Psoas muscle (tissue), 8 donors: Measurements from ENCODE around the gene MICU1. TPM values are rescaled to one million over a fixed set of nuclear protein-coding genes. Genes with fewer than 3 reads are reported as not detected.

Experiments
- ATAC-seq, 4 donors: fragments of 200-7000 bp; cut with Tn5 transposase; one replicate each; pipeline ENCODE4 v1.9.1; 2020; ENCODE audit warnings: moderate library complexity in 3 of 4, mild to moderate bottlenecking in 2 of 4
- DNase-seq, 2 donors: peaks; one replicate each; pipeline ENCODE4 v3.0.0-alpha.2; 2020
- H3K27ac ChIP-seq: fragments of 200-600 bp; one replicate; pipeline ENCODE4 v1.8.0; 2022
- H3K27me3 ChIP-seq, 3 donors: fragments of 200-600 bp in 1 of 3; one replicate each; pipeline versions ENCODE4 v1.6.1 to v1.8.0; 2013 to 2022; ENCODE audit warnings: low read length in 2 of 3, mild to moderate bottlenecking in 2 of 3, moderate library complexity in 1 of 3; ENCODE audit not compliant: insufficient read depth in 3 of 3
- H3K36me3 ChIP-seq, 2 donors: fragments of 200-600 bp in 1 of 2; one replicate each; pipeline versions ENCODE4 v1.6.1 to v1.8.0; 2013 to 2022; ENCODE audit warnings: low read depth in 1 of 2, mild to moderate bottlenecking in 1 of 2, moderate library complexity in 1 of 2; ENCODE audit not compliant: insufficient read depth in 1 of 2
- H3K4me1 ChIP-seq: fragments of 200-600 bp; one replicate; pipeline ENCODE4 v1.8.0; 2022
- H3K4me3 ChIP-seq: fragments of 200-600 bp; one replicate; pipeline ENCODE4 v1.8.0; 2022; ENCODE audit warnings: mild to moderate bottlenecking
- H3K9me3 ChIP-seq: fragments of 200-600 bp; one replicate; pipeline ENCODE4 v1.8.0; 2022
- CTCF ChIP-seq: fragments of 200-600 bp; IDR thresholded peaks from one replicate; pipeline ENCODE4 v1.8.0; 2022; ENCODE audit warnings: antibody characterized with exemption
- WGBS, 3 donors: extraction: QIAGEN DNeasy Blood & Tissue Kit; methylation state at CpG; one replicate each; pipeline versions ENCODE4 v1.1.6 to v1.1.7; 2013; 5-methylcytosine and 5-hydroxymethylcytosine counted together
- intact Hi-C, 2 donors: fragments of 100-400 bp; cut with DNase I; formaldehyde crosslinking; loops; one replicate each; pipeline versions ENCODE4 v1.11.0 to v1.14.2; 2022
- polyA plus RNA-seq, 3 donors: library from polyadenylated mRNA; stranded (reverse); fragments of 200-250 nt; gene quantifications; one replicate each; pipeline ENCODE4 v1.2.3, GENCODE V29; 2013
- total RNA-seq, 4 donors: library from RNA; stranded (reverse); fragmentation: NEBNext Ultra II Directional in 2 of 4; extraction: Animal tissue kit (Norgen Biotek cat#: 25700) in 2 of 4; gene quantifications; one replicate each; pipeline versions ENCODE4 v1.2.1 to v1.2.4, GENCODE V29; 2021 to 2023
- donor health status: healthy with polysubstance abuse.
- donor health status: DM: no; HTN: no; CAD: no; lungs with moderate emphysema.
- donor health status: Bipolar disorder and iron deficiency.
- donor health status: healthy.
- donor health status: DM: yes; HTN: yes; CAD: no.
- donor health status: DM: no; HTN: no; CAD: no.
- donor health status: DM: no; HTN: no; CAD: no.
- donor health status: DM: yes; HTN: yes; CAD: no.

MICU1 gene
- total and polyA plus RNA-seq, 7 donors, result 31.0 to 57.8 (median 37.3) TPM

DNA sequence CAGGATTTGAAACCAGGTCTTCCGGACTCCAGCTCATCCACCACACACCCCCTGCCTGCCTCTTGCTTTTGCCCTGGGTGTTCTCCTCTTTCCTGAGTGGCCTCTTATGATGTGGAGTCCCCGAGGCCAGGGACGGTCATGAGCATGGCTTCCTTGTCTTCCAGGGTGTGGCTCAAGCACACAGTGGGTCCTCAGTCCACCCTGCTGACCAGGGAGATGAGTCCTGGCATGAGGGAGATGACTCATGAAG lies 303.9 kb downstream of the MICU1 start:
- ATAC-seq (no peak), DNase-seq (no peak)
- peaks cover 43% of the 10 kb centered on the region for H3K4me1 ChIP-seq
- intact Hi-C loops, result loop anchor here in 1 of 2 donors (5.0 kb wide), 1 partner anchor 50 kb away; the partner anchor contains the start of gene DDIT4
- no peaks in the 10 kb centered on the region for H3K36me3 ChIP-seq
- H3K9me3 ChIP-seq, result no peaks in the 10 kb centered on the region
- H3K4me3 ChIP-seq, result no peak overlapping the region
- WGBS, 3 donors, result 80 to 90% (median 87%) methylated on average over 3 of the region's 3 CpGs
- H3K27me3 ChIP-seq, result no peaks in the 10 kb centered on the region
- H3K27ac ChIP-seq, result no peak overlapping the region
- no peak for TF ChIP-seq CTCF

- H3K27ac ChIP-seq, result peak overlapping the region; percentile 87
- no peaks in the 10 kb centered on the region for H3K27me3 ChIP-seq
- H3K36me3 ChIP-seq, result no peaks in the 10 kb centered on the region
- DNase-seq (no peak), ATAC-seq (no peak)
- 69 to 79% (median 70%) methylated on average over 13 of the region's 13 CpGs for WGBS, 3 donors
- no peak for TF ChIP-seq CTCF
- H3K4me1 ChIP-seq, result peaks cover 48% of the 10 kb centered on the region
- H3K4me3 ChIP-seq, result no peak overlapping the region
- intact Hi-C loops, result loop anchor here in 1 of 2 donors (5.0 kb wide), 1 partner anchor 49 kb away; the partner anchor contains the start of gene DDIT4
- no peaks in the 10 kb centered on the region for H3K9me3 ChIP-seq
Measured at GRCh38 chr10:72321248-72322029, 304.4 kb downstream of the MICU1 start.

- H3K27me3 ChIP-seq, result no peaks in the 10 kb centered on the region
- TF ChIP-seq CTCF, result no peak
- intact Hi-C loops, result loop anchor here in 1 of 2 donors (5.0 kb wide), 1 partner anchor 48 kb away; the partner anchor contains the start of gene DDIT4
- H3K4me1 ChIP-seq, result peaks cover 51% of the 10 kb centered on the region
- ATAC-seq (peak; percentile 53 to 70 (median 68)), DNase-seq (peak; percentile 83 to 85)
- peak overlapping the region; percentile 87 for H3K27ac ChIP-seq
- no peaks in the 10 kb centered on the region for H3K9me3 ChIP-seq
- H3K4me3 ChIP-seq, result peak overlapping the region; percentile 56
- 34 to 49% (median 36%) methylated on average over 12 of the region's 12 CpGs for WGBS, 3 donors
- H3K36me3 ChIP-seq, result no peaks in the 10 kb centered on the region
Measured at GRCh38 chr10:72320676-72321247, 305.1 kb downstream of the MICU1 start.

DNA sequence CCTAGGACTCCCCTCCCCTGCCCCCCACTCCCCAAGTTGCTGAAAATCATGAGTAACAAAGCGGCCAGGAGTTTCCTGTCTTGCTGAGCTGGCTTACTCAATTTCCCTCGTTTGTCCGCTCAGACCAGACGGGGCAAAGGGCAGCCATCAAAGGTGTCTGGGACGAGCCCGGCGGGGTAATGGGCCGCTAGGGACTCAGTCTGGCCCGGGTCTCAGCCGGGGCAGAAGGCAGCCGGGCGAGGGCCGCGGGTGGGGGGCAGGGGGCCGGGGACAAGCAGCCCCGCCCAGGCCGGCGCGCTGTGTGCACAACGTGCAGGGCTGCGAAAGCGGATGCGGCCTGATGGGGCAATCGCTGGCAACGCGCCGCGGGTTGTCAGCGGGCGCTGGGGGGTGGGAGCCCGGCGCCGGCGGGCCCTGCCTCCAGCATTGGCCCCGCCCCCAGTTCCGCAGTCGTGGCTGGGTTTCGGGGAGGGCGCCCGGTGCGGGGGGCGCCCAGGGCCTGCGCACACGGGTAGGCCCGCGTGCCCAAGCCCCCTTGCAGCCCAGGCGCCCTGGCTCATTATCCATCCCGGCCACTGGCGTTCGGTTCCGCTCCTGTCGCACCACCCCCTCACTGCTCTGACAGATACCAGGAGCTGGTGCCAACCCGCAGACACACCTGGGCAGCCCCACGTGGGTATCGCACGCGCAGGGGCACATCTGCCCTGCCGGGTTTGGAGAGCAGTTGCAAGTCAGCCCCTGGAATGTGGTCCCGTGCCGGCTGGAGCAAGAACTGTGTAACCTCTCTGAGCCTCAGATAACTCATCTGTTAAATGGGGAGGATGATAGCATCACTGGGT lies 306.2 kb downstream of the MICU1 start:
- 2 to 5% (median 3%) methylated on average over 53 to 60 of the region's 60 CpGs for WGBS, 3 donors
- no peaks in the 10 kb centered on the region for H3K27me3 ChIP-seq
- peaks cover 51% of the 10 kb centered on the region for H3K4me1 ChIP-seq
- H3K36me3 ChIP-seq, result no peaks in the 10 kb centered on the region
- DNase-seq (peak; percentile 97), ATAC-seq (peak; percentile 74 to 81 (median 79))
- H3K4me3 ChIP-seq, result peak overlapping the region; percentile 56
- no peak for TF ChIP-seq CTCF
- intact Hi-C loops, result loop anchor here (5.0 to 10.0 kb wide), 4 partner anchors 42 to 85 kb away; partner anchors contain the start of gene DDIT4 (in 1 of the 2)
- H3K9me3 ChIP-seq, result no peaks in the 10 kb centered on the region
- H3K27ac ChIP-seq, result peak overlapping the region; percentile 87
